IPS-15b (cell line): Measurements from ENCODE around the gene OSBPL9.

Experiments used
- H3K27me3 ChIP-seq: one replicate; pipeline ENCODE4 v1.6.1; 2013; ENCODE audit warnings: low read length; ENCODE audit not compliant: control insufficient read depth, insufficient read depth
- H3K36me3 ChIP-seq: one replicate; pipeline ENCODE4 v1.6.1; 2013; ENCODE audit warnings: low read length; ENCODE audit not compliant: control insufficient read depth, insufficient read depth
- H3K4me1 ChIP-seq: one replicate; pipeline ENCODE4 v1.6.1; 2013; ENCODE audit warnings: mild to moderate bottlenecking, low read length; ENCODE audit not compliant: control insufficient read depth, insufficient read depth
- H3K4me3 ChIP-seq: one replicate; pipeline ENCODE4 v1.5.1; 2013; ENCODE audit warnings: low read depth, low read length
- H3K9ac ChIP-seq: one replicate; pipeline ENCODE4 v1.6.1; 2013; ENCODE audit warnings: low read depth, mild to moderate bottlenecking, low read length
- H3K9me3 ChIP-seq: one replicate; pipeline ENCODE4 v1.6.1; 2013; ENCODE audit warnings: mild to moderate bottlenecking, low read length; ENCODE audit not compliant: control insufficient read depth, insufficient read depth

Gene OSBPL9

DNA sequence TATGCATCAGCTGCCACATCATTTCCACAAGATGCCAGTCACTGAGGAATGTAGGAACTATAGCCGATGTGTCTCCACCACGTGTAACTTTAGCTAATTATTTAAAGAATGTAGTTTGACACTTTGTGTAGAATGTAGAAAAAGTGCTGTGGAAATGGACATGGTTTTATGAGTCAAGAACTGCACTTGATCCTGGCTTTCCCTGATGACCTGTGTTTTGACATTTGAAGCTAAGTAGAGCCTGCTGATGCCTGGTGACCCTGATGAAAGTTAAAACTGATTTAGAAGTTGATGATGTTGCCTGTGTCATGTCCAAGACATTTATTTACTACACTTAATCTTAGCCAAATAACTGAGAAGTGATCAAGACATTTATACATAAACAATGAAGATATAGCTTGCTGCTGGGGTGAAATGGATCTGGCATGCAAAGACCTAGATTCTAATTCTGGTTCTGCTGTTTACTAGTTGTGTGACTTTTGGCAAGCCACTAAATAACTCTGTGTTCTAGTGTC is 4.4 kb upstream of the OSBPL9 start:
- H3K9ac ChIP-seq = no peak overlapping the region
- H3K4me3 ChIP-seq = no peak overlapping the region
- H3K4me1 ChIP-seq = no peaks in the 10 kb centered on the region
- H3K27me3 ChIP-seq = no peaks in the 10 kb centered on the region
- no peaks in the 10 kb centered on the region for H3K9me3 ChIP-seq
- no peaks in the 10 kb centered on the region for H3K36me3 ChIP-seq

DNA sequence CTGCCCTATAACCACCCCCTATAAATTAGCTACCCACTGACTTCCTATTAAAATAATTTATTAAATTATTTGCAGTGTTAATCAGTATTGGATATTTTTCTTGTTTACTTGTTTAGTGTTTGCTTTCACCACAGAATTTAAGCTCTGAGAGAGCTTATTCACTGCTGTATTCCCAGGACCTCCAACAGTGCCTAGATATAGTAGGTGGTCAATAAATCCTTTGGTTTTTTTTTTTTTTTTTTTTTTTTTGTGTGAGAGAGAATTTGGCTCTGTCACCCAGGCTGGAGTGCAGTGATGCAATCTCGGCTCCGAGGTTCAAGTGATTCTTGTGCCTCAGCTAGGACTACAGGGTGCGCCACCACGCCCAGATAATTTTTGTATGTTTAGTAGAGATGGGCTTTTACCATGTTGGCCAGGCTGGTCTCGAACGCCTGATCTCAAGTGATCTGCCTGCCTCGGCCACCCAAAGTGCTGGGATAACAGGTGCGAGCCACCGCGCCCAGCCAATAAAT is 1.1 kb upstream of the OSBPL9 start:
- Histone ChIP-seq H3K4me3 (no peak overlapping the region), H3K4me1 (peaks cover 3% of the 10 kb centered on the region), H3K9ac (no peak overlapping the region), H3K36me3 (no peaks in the 10 kb centered on the region), H3K27me3 (no peaks in the 10 kb centered on the region), H3K9me3 (no peaks in the 10 kb centered on the region)

DNA sequence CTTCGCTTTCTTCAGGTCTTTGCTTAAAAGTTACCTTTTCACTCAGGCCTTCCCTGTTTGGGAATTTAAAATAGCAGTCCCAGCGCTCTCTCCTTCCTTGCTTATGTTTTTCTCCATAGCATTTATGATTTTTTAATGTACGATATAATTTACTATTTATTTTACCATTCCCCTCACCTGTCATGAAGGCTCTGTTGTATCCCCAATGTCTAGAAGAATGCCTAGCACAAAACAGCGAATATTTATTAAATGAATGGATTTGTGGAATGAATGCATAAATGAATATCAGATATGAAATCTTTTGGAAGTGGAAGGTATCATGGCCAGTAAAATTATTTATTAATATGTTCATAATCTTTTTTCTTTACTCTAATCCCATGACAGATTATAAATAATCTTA is 402 bp upstream of the OSBPL9 start:
- Histone ChIP-seq H3K4me1 (peaks cover 6% of the 10 kb centered on the region), H3K4me3 (no peak overlapping the region), H3K9me3 (no peaks in the 10 kb centered on the region), H3K27me3 (no peaks in the 10 kb centered on the region), H3K36me3 (no peaks in the 10 kb centered on the region), H3K9ac (no peak overlapping the region)

DNA sequence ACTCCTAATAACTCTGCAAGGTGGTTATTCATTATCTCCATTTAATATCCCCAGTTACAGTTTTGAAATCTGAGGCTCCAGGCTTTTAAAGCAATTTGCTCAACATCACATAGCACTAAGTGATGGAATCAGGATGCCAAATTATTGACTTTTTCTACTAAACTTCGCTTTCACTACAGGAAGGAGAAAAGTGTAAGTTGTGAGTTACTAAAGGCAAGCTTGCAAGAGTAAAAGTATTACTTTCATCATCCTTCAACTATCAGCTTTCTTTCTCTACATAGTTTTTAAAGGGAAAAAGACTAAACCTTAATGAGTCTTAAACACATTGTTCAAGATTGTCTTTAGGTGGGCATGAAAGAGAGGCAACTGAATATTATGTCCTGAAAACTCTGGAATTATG is 1.8 kb downstream of the OSBPL9 start:
- Histone ChIP-seq H3K4me1 (peaks cover 14% of the 10 kb centered on the region), H3K4me3 (no peak overlapping the region), H3K9me3 (no peaks in the 10 kb centered on the region), H3K9ac (no peak overlapping the region), H3K27me3 (no peaks in the 10 kb centered on the region), H3K36me3 (no peaks in the 10 kb centered on the region)

DNA sequence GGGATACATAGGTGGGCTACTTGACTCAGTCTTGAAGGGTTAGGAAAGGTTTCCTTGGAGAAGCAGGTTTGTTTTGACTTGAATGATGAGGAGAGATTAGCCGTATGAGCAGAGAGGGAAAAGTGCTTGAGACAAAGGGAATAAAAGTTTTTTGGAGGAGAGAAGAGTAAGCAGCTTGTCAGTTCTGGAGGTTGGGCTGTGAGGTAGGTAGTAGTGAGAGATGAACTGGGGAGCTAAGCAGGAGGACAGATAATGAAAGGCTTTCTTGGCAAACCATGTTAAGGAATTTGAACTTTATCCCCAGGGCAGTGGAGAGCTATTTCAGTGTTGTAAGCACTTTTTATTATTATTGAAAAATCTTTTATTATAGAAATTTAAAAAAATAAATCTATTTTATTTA is 3.6 kb downstream of the OSBPL9 start:
- H3K9me3 ChIP-seq = no peaks in the 10 kb centered on the region
- H3K27me3 ChIP-seq = no peaks in the 10 kb centered on the region
- H3K9ac ChIP-seq = no peak overlapping the region
- peaks cover 14% of the 10 kb centered on the region for H3K4me1 ChIP-seq
- no peaks in the 10 kb centered on the region for H3K36me3 ChIP-seq
- H3K4me3 ChIP-seq = no peak overlapping the region

DNA sequence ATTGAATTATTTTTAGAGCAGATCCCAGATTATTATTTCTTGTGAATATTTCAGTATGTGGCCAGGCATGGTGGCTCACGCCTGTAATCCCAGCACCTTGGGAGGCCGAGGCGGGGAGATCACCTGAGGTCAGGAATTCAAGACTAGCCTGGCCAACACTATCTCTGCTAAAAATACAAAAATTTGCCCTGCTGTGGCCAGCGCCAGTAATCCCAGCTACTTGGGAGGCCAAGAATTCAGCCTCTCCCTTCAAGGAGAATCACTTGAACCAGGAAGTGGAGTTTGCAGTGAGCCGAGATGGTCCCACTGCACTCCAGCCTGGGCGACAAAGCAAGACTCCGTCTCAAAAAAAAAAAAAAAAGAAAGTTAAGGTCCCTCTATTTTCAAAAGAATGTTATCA is 4.3 kb downstream of the OSBPL9 start:
- H3K4me1 ChIP-seq = peaks cover 14% of the 10 kb centered on the region
- H3K4me3 ChIP-seq = no peak overlapping the region
- no peaks in the 10 kb centered on the region for H3K9me3 ChIP-seq
- H3K9ac ChIP-seq = no peak overlapping the region
- H3K27me3 ChIP-seq = no peaks in the 10 kb centered on the region
- no peaks in the 10 kb centered on the region for H3K36me3 ChIP-seq

DNA sequence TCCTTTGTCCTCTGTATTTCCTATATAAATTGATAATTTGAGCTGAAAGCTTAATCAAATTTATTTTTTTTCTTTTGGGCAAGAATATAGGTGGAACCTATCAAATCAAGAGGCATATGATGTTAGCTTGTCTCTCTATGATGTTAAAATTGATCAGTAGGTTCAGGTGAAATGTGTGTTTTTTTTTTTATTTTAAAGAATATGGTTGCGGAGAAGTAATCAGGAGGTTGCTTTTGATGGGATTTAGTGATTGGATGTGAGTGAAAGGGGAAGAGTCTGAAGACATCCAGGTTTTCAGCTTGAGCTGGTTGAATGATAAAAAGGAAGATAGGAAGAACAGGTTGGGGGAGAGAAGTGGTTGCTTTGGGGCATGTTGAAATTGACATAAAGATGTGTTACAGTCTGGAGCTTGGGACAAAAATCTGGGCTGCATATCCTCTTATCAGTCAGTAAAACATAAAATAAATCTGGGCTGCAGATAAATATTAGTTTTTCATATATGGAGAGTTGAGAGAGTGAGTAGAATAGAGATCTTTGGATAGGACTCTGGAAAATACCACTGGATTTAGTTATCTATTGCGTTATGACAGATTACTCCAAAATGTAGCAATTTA is 5.1 kb downstream of the OSBPL9 start:
- no peaks in the 10 kb centered on the region for H3K27me3 ChIP-seq
- no peaks in the 10 kb centered on the region for H3K9me3 ChIP-seq
- no peaks in the 10 kb centered on the region for H3K36me3 ChIP-seq
- peaks cover 14% of the 10 kb centered on the region for H3K4me1 ChIP-seq
- H3K9ac ChIP-seq = no peak overlapping the region
- no peak overlapping the region for H3K4me3 ChIP-seq

DNA sequence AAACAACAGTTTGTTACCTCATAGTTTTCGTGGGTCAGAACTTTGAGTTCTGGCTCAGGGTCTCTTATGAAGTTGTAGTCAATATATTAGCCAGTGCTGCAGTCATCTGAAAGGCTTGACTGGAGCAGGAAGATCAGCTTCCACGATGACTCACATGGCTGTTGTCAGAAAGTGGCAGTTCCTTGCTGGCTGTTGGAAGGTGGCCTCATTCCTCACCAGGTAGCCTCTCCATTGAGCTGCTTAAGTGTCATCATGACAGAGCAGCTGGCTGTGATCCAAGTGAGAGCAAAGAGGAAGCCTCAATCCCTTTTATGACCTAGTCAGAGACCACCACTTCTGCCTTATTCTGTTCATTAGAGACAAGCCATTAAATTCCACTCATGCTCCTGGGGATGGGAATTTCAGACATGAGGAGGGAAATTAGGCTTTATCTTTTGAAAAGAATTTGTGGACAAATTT is 5.6 kb downstream of the OSBPL9 start:
- Histone ChIP-seq H3K27me3 (no peaks in the 10 kb centered on the region), H3K9ac (no peak overlapping the region), H3K4me1 (peaks cover 14% of the 10 kb centered on the region), H3K9me3 (no peaks in the 10 kb centered on the region), H3K36me3 (no peaks in the 10 kb centered on the region), H3K4me3 (no peak overlapping the region)

DNA sequence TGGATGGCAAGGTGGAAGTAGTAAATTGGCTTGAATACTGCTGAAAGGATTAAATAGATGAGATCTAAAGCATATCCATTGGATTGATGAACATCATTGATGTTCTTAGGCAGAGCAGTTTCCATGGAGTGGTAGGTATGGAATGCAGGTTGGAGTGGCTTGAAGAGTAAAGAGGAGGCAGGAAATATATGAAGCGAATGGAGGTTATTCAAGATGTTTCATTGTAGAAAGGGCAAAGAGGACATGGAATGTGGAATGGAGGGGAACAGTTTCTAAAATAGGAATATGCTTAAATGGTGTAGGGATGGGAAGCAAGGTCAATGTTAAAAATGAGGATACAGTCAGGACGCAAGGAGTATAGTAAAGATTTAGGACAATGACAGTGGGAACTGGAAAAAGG is 6.1 kb downstream of the OSBPL9 start:
- Histone ChIP-seq H3K9me3 (no peaks in the 10 kb centered on the region), H3K4me3 (no peak overlapping the region), H3K36me3 (no peaks in the 10 kb centered on the region), H3K4me1 (peaks cover 14% of the 10 kb centered on the region), H3K9ac (no peak overlapping the region), H3K27me3 (no peaks in the 10 kb centered on the region)

DNA sequence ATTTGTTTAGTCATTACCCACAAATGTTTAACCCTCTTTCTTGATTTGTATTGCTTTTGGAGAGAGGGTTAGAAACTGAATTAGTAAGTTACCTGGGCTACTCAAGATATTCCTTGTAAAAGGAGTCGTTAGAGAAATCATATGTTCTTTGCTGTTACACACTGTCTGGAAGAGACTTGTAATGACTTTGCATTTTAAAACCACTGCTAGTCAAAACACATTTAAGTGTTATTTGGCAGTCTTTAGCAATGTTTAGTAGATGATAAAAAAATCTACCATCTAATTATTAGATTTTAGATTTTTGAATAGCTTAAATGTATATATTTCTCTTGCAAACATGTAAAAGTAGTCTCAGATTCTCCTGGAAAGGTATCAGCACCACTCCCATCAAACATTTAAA is 6.6 kb downstream of the OSBPL9 start:
- no peaks in the 10 kb centered on the region for H3K27me3 ChIP-seq
- H3K4me3 ChIP-seq = no peak overlapping the region
- no peaks in the 10 kb centered on the region for H3K36me3 ChIP-seq
- peaks cover 14% of the 10 kb centered on the region for H3K4me1 ChIP-seq
- no peak overlapping the region for H3K9ac ChIP-seq
- no peaks in the 10 kb centered on the region for H3K9me3 ChIP-seq

DNA sequence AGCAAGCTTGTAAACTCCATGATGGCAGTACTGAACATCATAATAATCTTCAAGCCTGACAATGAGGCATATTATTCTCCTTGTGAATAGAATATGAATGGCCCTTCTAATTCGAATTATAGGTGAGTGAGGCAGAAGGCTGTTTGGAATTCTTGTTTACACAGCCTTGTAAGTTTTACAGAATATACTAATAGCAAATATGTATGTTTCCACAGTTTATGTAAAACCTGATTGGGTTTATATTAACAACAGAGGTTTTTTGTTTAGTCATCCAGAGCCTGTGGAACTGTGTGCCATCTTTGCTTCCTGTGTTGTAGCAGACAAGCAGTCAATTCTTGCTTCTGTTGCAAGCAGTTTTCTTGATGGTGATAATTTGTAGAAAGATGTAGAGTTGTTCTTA is 8.0 kb downstream of the OSBPL9 start:
- Histone ChIP-seq H3K9ac (no peak overlapping the region), H3K27me3 (no peaks in the 10 kb centered on the region), H3K4me3 (no peak overlapping the region), H3K36me3 (no peaks in the 10 kb centered on the region), H3K4me1 (peaks cover 14% of the 10 kb centered on the region), H3K9me3 (no peaks in the 10 kb centered on the region)

DNA sequence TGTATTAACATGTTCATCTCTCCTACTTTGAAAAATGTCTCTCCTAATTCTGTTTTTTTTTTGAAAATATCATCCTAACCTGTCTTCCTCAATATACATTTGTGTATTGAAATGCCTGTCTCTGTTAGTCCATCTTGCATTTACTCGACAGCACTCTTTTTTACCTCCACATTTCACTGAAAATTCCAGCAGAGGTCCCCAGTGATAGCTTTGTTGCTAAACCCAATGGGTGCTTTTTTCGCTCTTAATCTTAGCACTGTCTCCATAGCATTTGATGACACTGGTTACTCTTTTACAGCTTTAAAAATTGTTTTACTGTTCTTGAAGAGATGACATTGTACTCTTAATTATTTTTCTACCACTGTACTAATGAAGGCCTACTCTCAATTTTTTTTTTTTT is 10.8 kb downstream of the OSBPL9 start:
- Histone ChIP-seq H3K9me3 (no peaks in the 10 kb centered on the region), H3K27me3 (no peaks in the 10 kb centered on the region), H3K9ac (no peak overlapping the region), H3K4me3 (no peak overlapping the region), H3K36me3 (no peaks in the 10 kb centered on the region), H3K4me1 (no peaks in the 10 kb centered on the region)
